Measurements from ENCODE around the gene ARFGAP3. TPM values are rescaled to one million over a fixed set of nuclear protein-coding genes. Genes with fewer than 3 reads are reported as not detected.

The ARFGAP3 gene, protein sequence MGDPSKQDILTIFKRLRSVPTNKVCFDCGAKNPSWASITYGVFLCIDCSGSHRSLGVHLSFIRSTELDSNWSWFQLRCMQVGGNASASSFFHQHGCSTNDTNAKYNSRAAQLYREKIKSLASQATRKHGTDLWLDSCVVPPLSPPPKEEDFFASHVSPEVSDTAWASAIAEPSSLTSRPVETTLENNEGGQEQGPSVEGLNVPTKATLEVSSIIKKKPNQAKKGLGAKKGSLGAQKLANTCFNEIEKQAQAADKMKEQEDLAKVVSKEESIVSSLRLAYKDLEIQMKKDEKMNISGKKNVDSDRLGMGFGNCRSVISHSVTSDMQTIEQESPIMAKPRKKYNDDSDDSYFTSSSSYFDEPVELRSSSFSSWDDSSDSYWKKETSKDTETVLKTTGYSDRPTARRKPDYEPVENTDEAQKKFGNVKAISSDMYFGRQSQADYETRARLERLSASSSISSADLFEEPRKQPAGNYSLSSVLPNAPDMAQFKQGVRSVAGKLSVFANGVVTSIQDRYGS
- total RNA-seq (10 to 100 TPM; 32.1 to 39.7 TPM), total RNA-seq (41.8 to 71.0 reads per million in 2 donors)

DNA sequence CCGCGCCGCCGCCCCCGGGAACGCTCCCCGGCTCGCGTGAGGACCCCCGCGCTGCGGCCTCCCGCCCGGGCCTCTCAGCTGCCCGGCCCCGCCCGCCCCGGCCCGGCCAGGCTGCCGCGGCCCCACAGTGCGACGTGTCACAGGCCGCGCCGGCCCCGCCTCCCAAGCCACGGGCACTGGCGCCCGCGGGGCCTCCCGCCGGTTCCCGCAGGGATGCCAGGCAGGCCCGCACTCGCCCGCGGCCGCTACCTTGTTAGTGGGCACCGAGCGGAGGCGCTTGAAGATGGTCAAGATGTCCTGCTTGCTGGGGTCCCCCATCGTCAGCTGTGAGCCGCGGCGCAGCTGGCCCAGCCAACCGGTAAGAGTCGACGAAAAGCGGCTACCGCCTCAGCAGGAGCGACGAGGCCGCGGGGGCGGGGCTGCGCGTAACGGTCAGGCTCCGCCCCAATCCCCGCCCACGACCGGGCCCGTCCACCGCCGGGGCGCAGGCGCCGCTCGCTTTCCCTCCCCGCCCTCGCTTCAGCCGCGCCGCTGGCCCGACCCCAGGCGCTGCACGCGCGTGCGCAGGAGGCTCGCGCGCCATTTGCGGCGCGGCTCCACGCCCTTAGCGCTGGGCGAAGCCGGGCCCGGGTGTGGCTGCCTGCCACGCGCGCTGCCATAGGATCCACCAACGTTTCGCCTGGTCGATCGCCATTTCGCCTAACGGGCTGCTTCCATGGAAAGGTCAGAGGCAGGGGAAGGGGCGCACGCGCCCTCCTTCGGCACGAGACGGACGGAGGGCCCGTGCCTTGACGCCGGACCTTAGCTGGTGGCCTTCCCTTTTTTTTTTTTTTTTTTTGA, at the start of gene ARFGAP3:
TSS of gene ARFGAP3 (minus strand) at position 409 of the 840 bp plus-strand sequence. CDS start at position 318, 91 bp downstream.
- no peaks in the 10 kb centered on the region for H3K27me3 Mint-ChIP-seq
- H3K27ac Mint-ChIP-seq, result peak within 1 kb of the TSS; percentile 90

DNA sequence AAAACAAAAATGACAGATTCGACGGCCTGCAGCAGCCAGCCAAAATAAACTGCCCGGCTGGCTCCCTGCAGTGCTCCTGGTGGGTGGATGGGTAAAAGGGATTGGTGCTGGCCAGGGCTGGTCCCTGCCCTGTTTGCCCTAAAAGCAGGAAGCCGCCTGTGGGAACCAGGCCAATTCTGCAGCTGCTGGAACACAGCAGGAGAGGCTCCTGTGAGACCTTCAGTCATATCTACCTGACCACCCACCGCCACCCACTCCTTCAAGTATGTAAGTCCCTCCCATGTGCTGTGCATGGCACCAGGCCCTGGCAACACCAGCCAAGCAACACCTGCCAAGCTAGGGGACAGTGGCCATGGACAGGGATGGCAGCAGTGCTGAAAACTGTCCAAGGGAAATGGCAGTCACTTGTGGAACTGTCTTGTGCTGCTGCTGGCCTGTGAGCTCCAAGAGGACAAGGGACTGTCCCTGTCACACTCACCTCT, 48.7 kb upstream of the ARFGAP3 start:
- Mint-ChIP-seq H3K27me3 (no peaks in the 10 kb centered on the region), H3K27ac (peak overlapping the region; percentile 34), H3K36me3 (ENCODE audit: low read depth) (peaks cover 3% of the 10 kb centered on the region), H3K4me1 (peaks cover 17% of the 10 kb centered on the region), H3K4me3 (no peak overlapping the region)
- no peak for ATAC-seq
- DNase-seq, result no peak
- no peaks in the 10 kb centered on the region for H3K9me3 ChIP-seq (ENCODE audit: control insufficient read depth, low read length, poor library complexity, severe bottlenecking)

More for the DNA sequence above, at the start of gene ARFGAP3:
- peak; percentile 94 to 98 (median 96) for DNase-seq
- Mint-ChIP-seq H3K36me3 (ENCODE audit: low read depth) (no peaks in the 10 kb centered on the region), H3K4me1 (peaks cover 15% of the 10 kb centered on the region), H3K4me3 (peak within 1 kb of the TSS; percentile 93)
- no peaks in the 10 kb centered on the region for H3K9me3 ChIP-seq (ENCODE audit: control insufficient read depth, low read length, poor library complexity, severe bottlenecking)
- ATAC-seq, result peak; percentile 93

DNA sequence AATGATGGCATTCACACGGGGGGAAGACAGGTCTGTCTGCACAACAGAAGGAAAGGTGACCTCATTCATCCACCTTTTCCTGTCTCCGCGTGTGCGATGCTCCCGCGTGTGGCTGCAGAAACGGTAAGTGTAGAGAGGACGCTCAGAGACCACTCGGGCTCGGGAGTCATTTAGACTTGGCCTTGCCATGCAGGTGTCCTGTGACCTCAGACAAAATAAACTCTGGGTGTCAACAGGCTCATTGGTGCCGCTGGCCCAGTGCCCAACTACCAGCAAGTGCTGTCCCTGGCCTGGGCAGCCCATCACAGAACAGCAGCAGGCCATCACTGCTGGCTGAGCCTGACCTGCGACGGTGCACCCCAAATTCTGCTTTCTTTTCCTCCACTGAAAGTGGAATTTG, 48.1 kb upstream of the ARFGAP3 start:
- no peaks in the 10 kb centered on the region for H3K9me3 ChIP-seq (ENCODE audit: control insufficient read depth, low read length, poor library complexity, severe bottlenecking)
- ATAC-seq (no peak), DNase-seq (no peak)
- H3K27ac Mint-ChIP-seq, result peak overlapping the region; percentile 34
- H3K36me3 Mint-ChIP-seq (ENCODE audit: low read depth), result peaks cover 3% of the 10 kb centered on the region
- peaks cover 17% of the 10 kb centered on the region for H3K4me1 Mint-ChIP-seq
- H3K27me3 Mint-ChIP-seq, result no peaks in the 10 kb centered on the region
- no peak overlapping the region for H3K4me3 Mint-ChIP-seq

DNA sequence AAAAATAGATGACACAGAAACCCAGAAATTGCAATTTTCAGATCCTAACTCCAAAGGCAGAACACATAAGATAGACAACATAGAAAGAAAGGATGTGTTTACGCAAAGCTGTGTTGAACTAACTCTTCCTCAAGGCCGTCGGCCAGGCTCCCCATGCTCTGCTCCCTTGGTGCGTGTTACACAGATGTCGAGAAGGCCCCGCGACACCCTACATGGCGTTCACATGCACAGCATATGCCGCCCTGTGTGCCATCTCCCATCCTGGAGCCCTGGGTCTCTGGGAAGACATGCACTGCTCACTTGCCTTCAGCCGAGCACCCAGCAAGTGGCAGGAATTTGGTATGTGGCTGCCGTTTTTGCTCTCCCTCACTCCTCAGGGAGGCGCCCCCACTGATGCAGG, 47.0 kb upstream of the ARFGAP3 start:
- H3K4me1 Mint-ChIP-seq, result peaks cover 21% of the 10 kb centered on the region
- no peak overlapping the region for H3K27ac Mint-ChIP-seq
- no peak for ATAC-seq
- H3K9me3 ChIP-seq (ENCODE audit: control insufficient read depth, low read length, poor library complexity, severe bottlenecking), result no peaks in the 10 kb centered on the region
- DNase-seq, result no peak
- peaks cover 5% of the 10 kb centered on the region for H3K36me3 Mint-ChIP-seq (ENCODE audit: low read depth)
- no peaks in the 10 kb centered on the region for H3K27me3 Mint-ChIP-seq
- H3K4me3 Mint-ChIP-seq, result no peak overlapping the region

DNA sequence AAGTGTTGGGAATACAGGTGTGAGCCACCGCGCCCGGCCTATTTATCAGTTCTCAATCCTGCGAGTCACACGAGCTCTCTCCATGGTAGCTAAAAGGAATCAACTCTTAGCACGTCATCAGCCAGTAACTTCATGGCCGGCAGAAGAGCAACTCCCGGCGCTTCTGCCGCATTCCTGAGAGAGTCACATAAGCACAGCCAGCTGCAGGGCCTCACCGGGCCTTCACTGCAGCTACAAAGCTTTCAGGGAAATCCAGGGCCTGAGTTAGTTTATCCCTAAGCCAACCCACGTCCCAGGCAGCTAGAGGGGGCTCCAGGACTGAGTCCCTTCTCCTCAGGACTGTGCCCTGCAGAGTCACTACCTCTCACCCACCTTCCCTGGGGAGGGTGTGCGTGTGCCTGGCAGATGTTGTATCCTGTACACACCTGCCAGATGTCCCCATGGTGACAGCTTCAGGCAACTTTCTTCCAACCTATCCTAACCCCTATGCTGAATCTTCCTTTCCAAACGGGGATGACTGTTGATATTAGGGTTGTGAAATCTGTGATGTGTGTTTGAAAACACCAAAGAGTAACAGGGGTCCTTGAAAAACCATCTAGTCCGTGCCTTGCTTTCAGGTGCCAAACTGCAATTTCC, 45.9 kb upstream of the ARFGAP3 start:
- peaks cover 19% of the 10 kb centered on the region for H3K4me1 Mint-ChIP-seq
- DNase-seq (no peak), ATAC-seq (no peak)
- H3K36me3 Mint-ChIP-seq (ENCODE audit: low read depth), result peaks cover 2% of the 10 kb centered on the region
- no peaks in the 10 kb centered on the region for H3K9me3 ChIP-seq (ENCODE audit: control insufficient read depth, low read length, poor library complexity, severe bottlenecking)
- H3K27me3 Mint-ChIP-seq, result no peaks in the 10 kb centered on the region
- peak overlapping the region; percentile 39 for H3K27ac Mint-ChIP-seq
- H3K4me3 Mint-ChIP-seq, result no peak overlapping the region

DNA sequence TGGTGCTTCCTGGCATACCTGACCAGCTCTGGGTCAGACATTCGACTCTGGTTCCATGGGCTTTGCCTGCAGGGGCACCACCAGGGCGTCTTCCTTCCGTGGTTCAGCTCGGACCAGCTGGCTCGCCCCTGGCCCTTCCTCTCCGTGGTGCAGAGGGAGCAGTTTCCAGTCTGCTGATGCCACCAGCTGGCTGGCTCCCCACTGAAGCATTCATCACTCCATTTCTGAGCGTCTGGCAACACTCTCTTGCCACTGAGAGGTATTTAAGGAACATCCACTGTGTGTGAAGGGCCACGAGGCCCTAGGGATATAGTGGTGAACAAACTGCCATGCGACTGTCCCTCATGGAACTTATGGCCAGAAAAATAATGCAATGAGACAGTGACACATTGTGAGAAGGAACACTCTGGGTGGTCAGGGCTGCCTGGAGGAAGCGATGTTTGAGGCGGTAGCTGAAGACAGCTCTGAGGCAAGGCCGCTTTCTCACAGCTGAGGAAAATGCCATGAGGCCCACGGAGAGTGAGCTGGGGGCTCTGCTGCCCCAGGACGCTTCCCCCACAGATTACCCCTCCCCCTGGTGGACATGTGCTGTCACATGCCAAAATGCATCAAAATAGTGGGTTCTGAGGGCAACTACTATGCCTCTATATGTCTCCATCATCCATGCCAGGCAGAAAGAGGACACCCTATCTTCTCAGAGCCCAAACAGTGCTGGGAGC, 44.9 kb upstream of the ARFGAP3 start:
- H3K36me3 Mint-ChIP-seq (ENCODE audit: low read depth), result peaks cover 2% of the 10 kb centered on the region
- H3K4me3 Mint-ChIP-seq, result no peak overlapping the region
- H3K27ac Mint-ChIP-seq, result no peak overlapping the region
- H3K27me3 Mint-ChIP-seq, result no peaks in the 10 kb centered on the region
- ATAC-seq, result no peak
- no peak for DNase-seq
- peaks cover 21% of the 10 kb centered on the region for H3K4me1 Mint-ChIP-seq
- H3K9me3 ChIP-seq (ENCODE audit: control insufficient read depth, low read length, poor library complexity, severe bottlenecking), result no peaks in the 10 kb centered on the region

DNA sequence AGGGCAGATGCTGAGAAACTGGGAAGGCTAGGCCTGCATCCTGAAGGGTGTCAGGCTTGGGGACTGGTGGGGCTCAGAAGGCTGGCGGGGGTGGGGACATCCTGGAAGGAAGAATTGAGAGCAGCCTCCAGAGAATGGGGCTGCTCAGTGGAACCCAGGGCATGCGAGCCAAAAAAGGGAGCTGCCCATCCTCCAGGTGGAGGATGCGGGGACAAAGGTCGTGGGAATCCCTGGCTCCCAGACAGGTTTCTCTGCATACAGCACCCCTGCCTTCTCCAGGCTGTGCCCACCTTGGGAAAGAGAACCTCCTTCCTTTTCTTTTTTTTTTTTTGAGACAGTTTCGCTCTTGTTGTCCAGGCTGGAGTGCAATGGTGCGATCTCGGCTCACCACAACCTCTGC, 40.9 kb upstream of the ARFGAP3 start:
- H3K27me3 Mint-ChIP-seq, result no peaks in the 10 kb centered on the region
- H3K4me3 Mint-ChIP-seq, result no peak overlapping the region
- peaks cover 2% of the 10 kb centered on the region for H3K36me3 Mint-ChIP-seq (ENCODE audit: low read depth)
- peaks cover 32% of the 10 kb centered on the region for H3K4me1 Mint-ChIP-seq
- no peaks in the 10 kb centered on the region for H3K9me3 ChIP-seq (ENCODE audit: control insufficient read depth, low read length, poor library complexity, severe bottlenecking)
- DNase-seq (no peak), ATAC-seq (no peak)
- H3K27ac Mint-ChIP-seq, result peak overlapping the region; percentile 29

DNA sequence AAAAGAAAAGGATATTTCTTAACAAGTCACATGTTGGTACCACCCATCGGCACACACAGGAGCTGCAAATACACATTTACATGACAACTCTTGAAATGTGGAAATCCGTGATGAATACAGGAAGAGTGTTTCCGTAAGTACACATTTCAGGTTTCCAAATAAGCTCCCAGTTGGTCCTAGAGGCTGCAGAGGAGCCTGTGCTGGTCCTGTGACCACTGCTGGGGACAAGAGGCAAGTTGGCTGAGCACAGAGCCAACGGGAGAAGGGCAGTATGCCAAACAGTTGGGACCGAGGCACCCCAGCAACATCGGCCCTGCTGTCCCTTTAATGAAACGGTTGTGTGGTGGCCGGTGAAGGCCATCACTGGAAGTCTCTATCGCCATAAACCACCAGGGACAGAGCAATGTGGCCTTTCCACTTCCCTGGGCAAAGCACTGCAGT, 38.5 kb upstream of the ARFGAP3 start:
- peaks cover 2% of the 10 kb centered on the region for H3K36me3 Mint-ChIP-seq (ENCODE audit: low read depth)
- peaks cover 30% of the 10 kb centered on the region for H3K4me1 Mint-ChIP-seq
- peak; percentile 14 for ATAC-seq
- H3K4me3 Mint-ChIP-seq, result peak overlapping the region; percentile 39
- H3K27me3 Mint-ChIP-seq, result no peaks in the 10 kb centered on the region
- peak overlapping the region; percentile 59 for H3K27ac Mint-ChIP-seq
- DNase-seq, result no peak
- no peaks in the 10 kb centered on the region for H3K9me3 ChIP-seq (ENCODE audit: control insufficient read depth, low read length, poor library complexity, severe bottlenecking)

DNA sequence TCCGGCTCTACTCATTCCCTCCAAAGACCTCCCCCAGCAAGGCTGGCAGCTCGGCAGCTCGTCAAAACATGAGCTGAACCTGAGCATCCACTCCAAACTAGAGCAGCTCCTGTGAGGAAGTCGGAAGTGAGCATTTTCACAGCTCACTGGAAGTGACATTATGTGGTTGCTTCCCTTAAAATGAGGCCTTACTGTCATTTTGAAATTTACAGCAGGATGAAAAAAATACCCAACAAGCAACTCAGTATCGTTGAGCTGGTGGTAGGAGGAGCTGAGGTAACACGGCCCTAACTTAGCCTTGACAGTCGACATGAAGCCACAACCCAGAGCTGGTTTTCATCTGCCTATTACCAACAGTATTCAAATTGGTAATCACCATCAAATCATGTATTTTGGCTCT, 38.0 kb upstream of the ARFGAP3 start:
- H3K9me3 ChIP-seq (ENCODE audit: control insufficient read depth, low read length, poor library complexity, severe bottlenecking), result no peaks in the 10 kb centered on the region
- Mint-ChIP-seq H3K27ac (peak overlapping the region; percentile 59), H3K4me3 (peak overlapping the region; percentile 39), H3K4me1 (peaks cover 28% of the 10 kb centered on the region), H3K36me3 (ENCODE audit: low read depth) (peaks cover 2% of the 10 kb centered on the region), H3K27me3 (no peaks in the 10 kb centered on the region)
- ATAC-seq (peak; percentile 71), DNase-seq (no peak)

DNA sequence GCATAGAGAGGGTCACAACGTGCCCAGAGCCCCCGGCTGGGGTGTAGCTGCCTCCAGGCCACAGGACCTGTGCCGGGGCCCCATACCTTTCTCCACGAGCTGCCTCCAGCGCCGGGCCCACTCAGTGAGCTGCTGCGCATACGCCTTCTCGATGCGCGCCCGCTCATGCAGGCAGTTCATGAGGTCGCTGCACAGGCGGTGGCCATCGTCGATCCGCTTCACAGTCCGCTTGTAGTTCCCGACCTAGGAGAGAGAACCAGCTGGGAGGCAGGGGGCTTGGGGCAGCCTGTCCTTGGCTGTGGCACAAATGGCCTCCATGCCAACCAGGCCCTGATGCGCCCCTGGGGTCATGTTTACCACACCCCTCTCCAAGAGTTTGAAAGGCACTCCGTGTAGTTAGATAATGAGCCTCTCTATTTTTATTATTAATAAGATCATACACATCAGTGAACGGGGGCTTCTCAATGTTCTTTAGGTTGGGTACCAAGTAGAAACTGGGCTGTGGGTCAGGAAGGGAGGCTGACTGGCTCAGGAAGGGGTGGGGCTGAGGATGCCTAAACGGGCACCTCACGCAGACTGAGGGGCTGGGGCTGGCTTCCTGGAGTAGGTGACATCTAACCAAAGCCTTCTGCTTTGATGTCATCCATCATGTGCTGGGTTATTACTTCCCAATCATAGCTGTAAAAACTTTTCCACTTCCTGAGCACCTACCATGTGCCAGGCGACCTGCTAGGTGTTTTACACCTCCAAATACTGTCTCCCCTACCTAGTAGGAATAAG, 36.5 kb upstream of the ARFGAP3 start:
- ATAC-seq, result no peak
- H3K9me3 ChIP-seq (ENCODE audit: control insufficient read depth, low read length, poor library complexity, severe bottlenecking), result no peaks in the 10 kb centered on the region
- peaks cover 34% of the 10 kb centered on the region for H3K4me1 Mint-ChIP-seq
- H3K27ac Mint-ChIP-seq, result peak overlapping the region; percentile 59
- no peak overlapping the region for H3K4me3 Mint-ChIP-seq
- peaks cover 4% of the 10 kb centered on the region for H3K36me3 Mint-ChIP-seq (ENCODE audit: low read depth)
- DNase-seq, result no peak
- no peaks in the 10 kb centered on the region for H3K27me3 Mint-ChIP-seq

DNA sequence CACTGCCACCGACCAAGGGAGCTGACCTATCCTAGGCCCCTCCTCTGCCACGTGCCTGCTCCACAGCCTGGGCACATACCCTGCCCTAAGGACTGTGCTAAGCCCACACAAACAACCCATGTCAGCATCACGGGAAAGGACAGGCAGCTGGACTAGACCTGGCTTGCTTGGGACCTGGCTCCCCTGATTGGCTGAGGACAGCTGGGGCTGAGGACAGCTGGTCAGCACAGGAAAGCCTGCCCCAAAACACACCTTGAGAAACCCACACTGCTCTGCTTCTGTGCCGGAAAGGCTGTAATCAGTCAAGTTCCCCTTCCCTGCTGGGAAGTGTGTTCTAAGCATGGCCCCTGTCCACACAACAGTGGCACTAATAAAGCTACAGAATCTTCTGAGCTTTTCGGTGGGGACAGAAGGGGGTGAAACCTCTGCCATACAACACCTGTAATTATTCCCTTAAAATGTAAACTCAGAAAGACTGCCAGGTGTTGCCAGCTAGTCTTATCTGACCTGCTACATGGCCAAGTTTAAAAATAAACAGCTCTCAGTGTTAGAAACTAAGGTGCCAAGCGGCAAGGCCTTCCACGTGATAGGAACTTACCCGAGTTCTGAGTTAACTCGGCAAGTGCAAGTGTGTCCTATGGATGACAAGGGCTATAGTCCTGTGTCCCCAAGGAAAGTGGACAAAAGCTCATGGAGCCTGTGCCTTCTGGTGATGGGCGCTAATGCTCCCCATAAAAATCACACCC, 35.7 kb upstream of the ARFGAP3 start:
- H3K9me3 ChIP-seq (ENCODE audit: control insufficient read depth, low read length, poor library complexity, severe bottlenecking), result no peaks in the 10 kb centered on the region
- Mint-ChIP-seq H3K36me3 (ENCODE audit: low read depth) (peaks cover 4% of the 10 kb centered on the region), H3K27me3 (no peaks in the 10 kb centered on the region), H3K4me3 (no peak overlapping the region), H3K4me1 (peaks cover 38% of the 10 kb centered on the region), H3K27ac (no peak overlapping the region)
- ATAC-seq (no peak), DNase-seq (no peak)

Data from T-helper 17 cell (primary cell).